HL-60/S4 (cell line): Measurements from ENCODE around the gene JMJD8.

Source experiments
- in situ Hi-C: fragments of 300-500 bp; cut with MboI; formaldehyde crosslinking; loops from 2 replicates; pipeline ENCODE4 v1.14.3; 2022; ENCODE audit warnings: low sequenced_read_pairs

JMJD8 gene

DNA sequence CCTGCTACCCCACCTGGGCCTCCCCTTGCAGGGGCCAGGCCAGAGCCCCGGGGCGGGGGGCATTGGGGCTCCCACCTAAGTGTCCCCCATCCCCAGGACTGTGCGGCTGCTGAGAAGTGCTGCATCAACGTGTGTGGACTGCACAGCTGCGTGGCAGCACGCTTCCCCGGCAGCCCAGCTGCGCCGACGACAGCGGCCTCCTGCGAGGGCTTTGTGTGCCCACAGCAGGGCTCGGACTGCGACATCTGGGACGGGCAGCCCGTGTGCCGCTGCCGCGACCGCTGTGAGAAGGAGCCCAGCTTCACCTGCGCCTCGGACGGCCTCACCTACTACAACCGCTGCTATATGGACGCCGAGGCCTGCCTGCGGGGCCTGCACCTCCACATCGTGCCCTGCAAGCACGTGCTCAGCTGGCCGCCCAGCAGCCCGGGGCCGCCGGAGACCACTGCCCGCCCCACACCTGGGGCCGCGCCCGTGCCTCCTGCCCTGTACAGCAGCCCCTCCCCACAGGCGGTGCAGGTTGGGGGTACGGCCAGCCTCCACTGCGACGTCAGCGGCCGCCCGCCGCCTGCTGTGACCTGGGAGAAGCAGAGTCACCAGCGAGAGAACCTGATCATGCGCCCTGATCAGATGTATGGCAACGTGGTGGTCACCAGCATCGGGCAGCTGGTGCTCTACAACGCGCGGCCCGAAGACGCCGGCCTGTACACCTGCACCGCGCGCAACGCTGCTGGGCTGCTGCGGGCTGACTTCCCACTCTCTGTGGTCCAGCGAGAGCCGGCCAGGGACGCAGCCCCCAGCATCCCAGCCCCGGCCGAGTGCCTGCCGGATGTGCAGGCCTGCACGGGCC lies 51.4 kb downstream of the JMJD8 start:
- in situ Hi-C loops, result no loop called here

DNA sequence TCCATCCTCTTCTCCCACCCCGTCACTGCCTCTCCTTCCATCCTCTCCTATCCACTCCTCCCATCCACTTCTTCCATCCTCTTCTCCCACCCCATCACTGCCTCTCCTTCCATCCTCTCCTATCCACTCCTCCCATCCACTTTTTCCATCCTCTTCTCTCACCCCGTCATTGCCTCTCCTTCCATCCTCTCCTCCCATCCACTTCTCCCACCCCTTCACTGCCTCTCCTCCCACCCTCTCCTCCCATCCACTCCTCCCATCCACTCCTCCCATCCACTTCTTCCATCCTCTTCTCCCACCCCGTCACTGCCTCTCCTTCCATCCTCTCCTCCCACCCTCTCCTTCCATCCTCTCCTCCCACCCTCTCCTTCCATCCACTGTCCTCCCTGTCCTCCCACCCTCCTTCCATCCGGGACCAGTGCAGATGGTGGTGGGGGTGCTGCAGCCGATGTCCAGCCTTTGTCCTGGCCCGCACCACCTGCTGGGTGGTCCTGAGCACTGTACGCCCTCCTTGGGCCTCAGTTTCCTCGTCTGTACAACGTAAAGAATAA lies 52.3 kb downstream of the JMJD8 start:
- in situ Hi-C loops, result no loop called here
